Head of caudate nucleus (tissue), 42 donors: Measurements from ENCODE around the gene C4A.
A peak's percentile ranks its signal among the peaks of the same experiment; 100 is the strongest.
"Not testable (repeated sequence)": the region's sequence is repeated elsewhere in the genome, so short reads cannot be mapped to it uniquely, and the experiment has no call there.

Source experiments
- DNase-seq, 42 donors: peaks; one replicate each; pipeline versions ENCODE4 v3.0.0 to v3.0.0-alpha.2; 2020 to 2021; ENCODE audit warnings: mixed read lengths in 7 of 42
- intact Hi-C: fragments of 100-400 bp; cut with DNase I; formaldehyde crosslinking; loops from one replicate; pipeline ENCODE4 v1.15.0; 2022

Gene C4A

GRCh38 chr6:31981744-31982143 is at the start of gene C4A:
Gene C4A, plus strand, starts transcription at chr6:31982057. Its CDS starts 51 bp downstream, at chr6:31982108.
- DNase-seq, intact Hi-C loops: not testable (repeated sequence)

- DNase-seq, intact Hi-C loops: not testable (repeated sequence)
Observed at GRCh38 chr6:31932137-31932536, 49.7 kb upstream of the C4A start.

GRCh38 chr6:31933537-31933936 is 48.3 kb upstream of the C4A start:
- DNase-seq, result no peak
- intact Hi-C loops, result no loop called here

GRCh38 chr6:31935021-31935420 is 46.8 kb upstream of the C4A start:
- no peak for DNase-seq
- intact Hi-C loops, result no loop called here

GRCh38 chr6:31935823-31936222 is 46.0 kb upstream of the C4A start:
- intact Hi-C loops, result no loop called here
- DNase-seq, result no peak

- intact Hi-C loops, result no loop called here
- no peak for DNase-seq
Observed at GRCh38 chr6:31940256-31940664, 41.6 kb upstream of the C4A start.

GRCh38 chr6:31943742-31944141 is 38.1 kb upstream of the C4A start:
- no peak for DNase-seq
- intact Hi-C loops, result no loop called here

- DNase-seq, result no peak
- intact Hi-C loops, result no loop called here
Observed at GRCh38 chr6:31945154-31945506, 36.7 kb upstream of the C4A start.

- DNase-seq, result peak in 5 of 42 donors; percentile 17 to 41 (median 26)
- intact Hi-C loops, result no loop called here
Observed at GRCh38 chr6:31945507-31946369, 36.1 kb upstream of the C4A start, which contains the start of gene CFB. Gene CFB, plus strand, starts transcription at chr6:31946095. Its CDS starts 127 bp downstream, at chr6:31946222.

GRCh38 chr6:31946370-31946885 is 35.4 kb upstream of the C4A start:
- intact Hi-C loops, result no loop called here
- DNase-seq, result no peak

GRCh38 chr6:31947070-31947675 is 34.7 kb upstream of the C4A start:
- no peak for DNase-seq
- intact Hi-C loops, result no loop called here

GRCh38 chr6:31947864-31948263 is 34.0 kb upstream of the C4A start:
- no peak for DNase-seq
- intact Hi-C loops, result no loop called here

- intact Hi-C loops, result no loop called here
- no peak for DNase-seq
Observed at GRCh38 chr6:31948306-31948705, 33.6 kb upstream of the C4A start.

- intact Hi-C loops, result no loop called here
Observed at GRCh38 chr6:31948753-31949413, 33.0 kb upstream of the C4A start.

GRCh38 chr6:31949926-31950548 is 31.8 kb upstream of the C4A start:
- intact Hi-C loops, result loop anchor here (5.0 kb wide), 1 partner anchor 48 kb away; the partner anchor contains the start of gene ZBTB12
- no peak for DNase-seq

More at GRCh38 chr6:31948753-31949413, 33.0 kb upstream of the C4A start:
- no peak for DNase-seq

- intact Hi-C loops, result loop anchor here (5.0 kb wide), 1 partner anchor 50 kb away; the partner anchor contains the start of gene ZBTB12
- peak in 40 of 42 donors; percentile 29 to 84 (median 60) for DNase-seq
Observed at GRCh38 chr6:31952140-31952805, 29.6 kb upstream of the C4A start.

GRCh38 chr6:31952890-31953289 is 29.0 kb upstream of the C4A start:
- DNase-seq, result no peak
- intact Hi-C loops, result loop anchor here (5.0 kb wide), 1 partner anchor 51 kb away; the partner anchor contains the start of gene ZBTB12

- intact Hi-C loops, result loop anchor here (5.0 kb wide), 1 partner anchor 52 kb away; the partner anchor contains the start of gene ZBTB12
- no peak for DNase-seq
Observed at GRCh38 chr6:31954511-31954910, 27.3 kb upstream of the C4A start.
